ENCODE results near the gene USP2. TPM values are rescaled to one million over a fixed set of nuclear protein-coding genes. Genes with fewer than 3 reads are reported as not detected.

The USP2 gene
- total and polyA plus RNA-seq, 2 of the 8 experiments (the other 6 are each of a cell fraction or from before 2014, with no cell fraction given): 2.2 to 6.9 TPM

GRCh38 chr11:119322360-119322739 lies 59.1 kb downstream of the USP2 start:
- no peak for DNase-seq (ENCODE audit: low read depth in 1 of 2, low spot score in 2 of 2)
- Histone ChIP-seq H3K23ac (ENCODE audit: insufficient read length) (no peak overlapping the region), H2BK15ac (ENCODE audit: low read length) (0 out of 2 replicates have a peak overlapping the region, but pooled peaks have one; percentile 38), H2BK5ac (ENCODE audit: low read depth, low read length) (no peak overlapping the region; the same call in 1 of the 2 replicates), H3K4ac (replicated peaks; ENCODE audit: insufficient read length, low read depth, low read length) (no peak overlapping the region), H3K27me3 (replicated peaks in 1 of 4; ENCODE audit: control insufficient read depth in 3 of 4, extremely low read depth in 1 of 4, insufficient read depth in 3 of 4, low read length in 3 of 4) (peaks cover 0 to 16% (median 11%) of the 10 kb centered on the region in 4 experiments; a peak in 5 of 7 replicates), H4K91ac (replicated peaks; ENCODE audit: insufficient read length, low read length) (no peak overlapping the region), H2AFZ (ENCODE audit: low read length) (no peak overlapping the region), H3K36me3 (ENCODE audit: control insufficient read depth in 2 of 4, insufficient read depth in 4 of 4, low read length in 3 of 4) (no peaks in the 10 kb centered on the region), H2AK5ac (ENCODE audit: low read depth, low read length) (no peak overlapping the region), H3K9ac (replicated peaks in 1 of 4; ENCODE audit: extremely low read depth in 1 of 4, low read depth in 3 of 4, low read length in 3 of 4) (no peak overlapping the region), H3K14ac (ENCODE audit: insufficient read length) (no peak overlapping the region), H4K5ac (ENCODE audit: insufficient read length, low read depth, low read length) (no peak overlapping the region), H3K23me2 (ENCODE audit: low read depth, low read length) (peaks cover 10% of the 10 kb centered on the region; the same call in 1 of the 2 replicates), H3K4me3 (ENCODE audit: extremely low read depth in 1 of 4, insufficient read depth in 2 of 4, low read depth in 3 of 4, low read length in 4 of 4) (no peak overlapping the region), H3K18ac (ENCODE audit: extremely low read depth, low read length) (no peak overlapping the region), H3K4me1 (replicated peaks in 1 of 4; ENCODE audit: control insufficient read depth in 3 of 4, insufficient read depth in 4 of 4, low read length in 3 of 4) (peaks cover 11 to 36% (median 31%) of the 10 kb centered on the region in 4 experiments), H3K79me2 (ENCODE audit: control insufficient read depth in 1 of 2, insufficient read depth in 2 of 2, low read length in 2 of 2) (no peaks in the 10 kb centered on the region), H2BK12ac (ENCODE audit: low read depth, low read length) (0 out of 2 replicates have a peak overlapping the region, but pooled peaks have one; percentile 28), H4K8ac (ENCODE audit: extremely low read depth, insufficient read depth, low read length) (no peak overlapping the region), H3K4me2 (ENCODE audit: insufficient read depth in 1 of 2, low read depth in 2 of 2, low read length in 2 of 2) (no peak overlapping the region; a peak in 1 of 4 replicates), H3K9me3 (ENCODE audit: insufficient read depth in 2 of 2, low read depth in 1 of 2, low read length in 1 of 2) (no peaks in the 10 kb centered on the region), H3K79me1 (ENCODE audit: low read depth, low read length) (no peaks in the 10 kb centered on the region), H2BK20ac (ENCODE audit: low read length) (no peak overlapping the region), H3K27ac (ENCODE audit: low read depth, low read length) (no peak overlapping the region), H4K20me1 (replicated peaks in 1 of 2; ENCODE audit: control insufficient read depth in 1 of 2, insufficient read depth in 2 of 2, low read length in 2 of 2) (no peaks in the 10 kb centered on the region), H2BK120ac (replicated peaks; ENCODE audit: low read depth, low read length) (no peak overlapping the region), H3K56ac (replicated peaks; ENCODE audit: insufficient read length, low read depth, low read length) (no peak overlapping the region)
- ChIA-PET POLR2A (ENCODE audit: partially characterized antibody) (interaction anchor here (0.8 to 5.2 kb wide), 11 partner anchors 10 to 410 kb away, joined by 3 to 29 read pairs (median 4); partner anchors contain the start of genes RNF26 and USP2), CTCF (ENCODE audit: partially characterized antibody) (interaction anchor here (0.7 to 16.8 kb wide), 30 partner anchors 13 to 285 kb away, joined by 3 to 415 read pairs (median 5); partner anchors contain the start of genes C1QTNF5, MFRP, RNF26 and USP2)
- FAIRE-seq: no peak
- WGBS, 2 experiments (ENCODE audit: extremely low coverage in 1 of 2, insufficient coverage in 1 of 2, insufficient read length in 1 of 2, insufficient replicate concordance in 2 of 2, low coverage in 1 of 2, low lambda C conversion rate in 2 of 2, missing lambda C conversion rate in 1 of 2): 89% methylated on average over 6 of the region's 6 CpGs; no CpG with 5 or more reads in 1 of the 2 experiments
- TF ChIP-seq JUN (IDR thresholded peaks at IDR 0.05; ENCODE audit: low read depth, low read length) (no peak), PHF8 (conservative IDR thresholded peaks at IDR 0.05; ENCODE audit: low read depth, low read length) (no peak), ASH2L (IDR thresholded peaks at IDR 0.05; ENCODE audit: low read length) (no peak), RXRA (IDR thresholded peaks at IDR 0.05; ENCODE audit: insufficient read depth, low read depth, low read length) (no peak), EGR1 (IDR thresholded peaks at IDR 0.05; ENCODE audit: borderline replicate concordance, low read depth, low read length) (no peak), CTCF (IDR thresholded peaks at IDR 0.05; ENCODE audit: control extremely low read depth in 1 of 3, insufficient read depth in 1 of 3, low read depth in 1 of 3, low read length in 3 of 3) (no peak), YY1 (IDR thresholded peaks at IDR 0.05; ENCODE audit: low read depth, low read length) (no peak), POU5F1 (IDR thresholded peaks at IDR 0.05; ENCODE audit: low read depth, low read length) (no peak), TAF7 (optimal IDR thresholded peaks at IDR 0.05; ENCODE audit: borderline replicate concordance, low read depth, low read length) (no peak), SRF (IDR thresholded peaks at IDR 0.05; ENCODE audit: low read depth, low read length) (no peak), CREB1 (IDR thresholded peaks at IDR 0.05) (no peak)
